Measurements from ENCODE around the gene TMBIM1.
A peak's percentile ranks its signal among the peaks of the same experiment; 100 is the strongest.
"Not testable (repeated sequence)": the region's sequence is repeated elsewhere in the genome, so short reads cannot be mapped to it uniquely, and the experiment has no call there.

TMBIM1 gene

GRCh38 chr2:218275371-218276072 lies 16.8 kb downstream of the TMBIM1 start:
- WGBS, result 97% methylated on average over 9 of the region's 9 CpGs
- Histone ChIP-seq H3K14ac (ENCODE audit: low read length in 2 of 2) (no peak overlapping the region), H3K79me1 (replicated peaks; ENCODE audit: low read length, poor library complexity, severe bottlenecking) (peaks cover 64% of the 10 kb centered on the region), H4K8ac (ENCODE audit: low read length) (no peak overlapping the region), H3K9me3 (ENCODE audit: control insufficient read depth, low read length) (no peaks in the 10 kb centered on the region), H3K36me3 (ENCODE audit: control insufficient read depth in 1 of 2, insufficient read depth in 2 of 2, low read depth in 1 of 2, low read length in 2 of 2) (peaks cover 70 to 76% of the 10 kb centered on the region in 2 experiments), H3K9ac (ENCODE audit: low read length) (no peak overlapping the region), H4K91ac (ENCODE audit: low read length) (peak overlapping the region; percentile 10), H3K4me3 (ENCODE audit: insufficient read depth in 1 of 2, low read depth in 1 of 2, low read length in 2 of 2) (no peak overlapping the region), H3K23ac (ENCODE audit: low read length in 2 of 2) (no peak overlapping the region), H2BK15ac (ENCODE audit: low read depth, poor library complexity, severe bottlenecking) (no peak overlapping the region), H2BK120ac (ENCODE audit: low read depth, low read length) (no peak overlapping the region), H3K4ac (ENCODE audit: low read depth in 1 of 2, low read length in 2 of 2) (no peak overlapping the region), H3K27me3 (ENCODE audit: control insufficient read depth in 1 of 2, insufficient read depth in 1 of 2, low read length in 2 of 2) (no peaks in the 10 kb centered on the region), H3K18ac (ENCODE audit: low read depth in 1 of 2, low read length in 2 of 2) (no peak overlapping the region), H3K27ac (ENCODE audit: low read length, poor library complexity, severe bottlenecking) (no peak overlapping the region), H2BK12ac (ENCODE audit: low read length in 2 of 2) (no peak overlapping the region), H2AFZ (ENCODE audit: low read depth, low read length) (no peak overlapping the region), H2BK5ac (ENCODE audit: low read depth, low read length, poor library complexity, severe bottlenecking) (no peak overlapping the region), H3K4me2 (ENCODE audit: low read length, poor library complexity, severe bottlenecking) (no peak overlapping the region), H2AK5ac (ENCODE audit: low read length, severe bottlenecking) (no peak overlapping the region), H3K4me1 (ENCODE audit: control insufficient read depth, insufficient read depth, low read depth, low read length) (peaks cover 21% of the 10 kb centered on the region)
- DNase-seq, result no peak

GRCh38 chr2:218274586-218274985 lies 17.7 kb downstream of the TMBIM1 start:
- H3K27me3 ChIP-seq (ENCODE audit: control insufficient read depth in 1 of 2, insufficient read depth in 1 of 2, low read length in 2 of 2), result no peaks in the 10 kb centered on the region
- no peak for DNase-seq
- peak overlapping the region; percentile 12 for H3K9ac ChIP-seq (ENCODE audit: low read length)
- H3K79me1 ChIP-seq (replicated peaks; ENCODE audit: low read length, poor library complexity, severe bottlenecking), result peaks cover 58% of the 10 kb centered on the region
- no peak overlapping the region for H4K8ac ChIP-seq (ENCODE audit: low read length)
- H3K9me3 ChIP-seq (ENCODE audit: control insufficient read depth, low read length), result no peaks in the 10 kb centered on the region
- no peak overlapping the region for H3K27ac ChIP-seq (ENCODE audit: low read length, poor library complexity, severe bottlenecking)
- no peak overlapping the region for H3K14ac ChIP-seq (ENCODE audit: low read length in 2 of 2)
- no peak overlapping the region for H2BK5ac ChIP-seq (ENCODE audit: low read depth, low read length, poor library complexity, severe bottlenecking)
- H2AFZ ChIP-seq (ENCODE audit: low read depth, low read length), result no peak overlapping the region
- H3K23ac ChIP-seq (ENCODE audit: low read length in 2 of 2), result no peak overlapping the region
- H3K4me1 ChIP-seq (ENCODE audit: control insufficient read depth, insufficient read depth, low read depth, low read length), result peaks cover 18% of the 10 kb centered on the region
- no peak overlapping the region for H2BK15ac ChIP-seq (ENCODE audit: low read depth, poor library complexity, severe bottlenecking)
- H4K91ac ChIP-seq (ENCODE audit: low read length), result no peak overlapping the region
- no peak overlapping the region for H2BK12ac ChIP-seq (ENCODE audit: low read length in 2 of 2)
- H3K36me3 ChIP-seq (ENCODE audit: control insufficient read depth in 1 of 2, insufficient read depth in 2 of 2, low read depth in 1 of 2, low read length in 2 of 2), result peaks cover 60 to 67% of the 10 kb centered on the region in 2 experiments
- no peak overlapping the region for H3K4me2 ChIP-seq (ENCODE audit: low read length, poor library complexity, severe bottlenecking)
- no peak overlapping the region for H2BK120ac ChIP-seq (ENCODE audit: low read depth, low read length)
- no peak overlapping the region for H2AK5ac ChIP-seq (ENCODE audit: low read length, severe bottlenecking)
- H3K4me3 ChIP-seq (ENCODE audit: insufficient read depth in 1 of 2, low read depth in 1 of 2, low read length in 2 of 2), result no peak overlapping the region
- no peak overlapping the region for H3K4ac ChIP-seq (ENCODE audit: low read depth in 1 of 2, low read length in 2 of 2)
- 92% methylated on average over 4 of the region's 4 CpGs for WGBS
- H3K18ac ChIP-seq (ENCODE audit: low read depth in 1 of 2, low read length in 2 of 2), result no peak overlapping the region

GRCh38 chr2:218273908-218274249 lies 18.4 kb downstream of the TMBIM1 start:
- Histone ChIP-seq H3K23ac (ENCODE audit: low read length in 2 of 2) (no peak overlapping the region), H3K36me3 (ENCODE audit: control insufficient read depth in 1 of 2, insufficient read depth in 2 of 2, low read depth in 1 of 2, low read length in 2 of 2) (peaks cover 53 to 60% of the 10 kb centered on the region in 2 experiments), H2BK15ac (ENCODE audit: low read depth, poor library complexity, severe bottlenecking) (no peak overlapping the region), H3K27ac (ENCODE audit: low read length, poor library complexity, severe bottlenecking) (no peak overlapping the region), H2BK5ac (ENCODE audit: low read depth, low read length, poor library complexity, severe bottlenecking) (no peak overlapping the region), H3K18ac (ENCODE audit: low read depth in 1 of 2, low read length in 2 of 2) (no peak overlapping the region), H3K79me1 (replicated peaks; ENCODE audit: low read length, poor library complexity, severe bottlenecking) (peaks cover 51% of the 10 kb centered on the region), H4K8ac (ENCODE audit: low read length) (no peak overlapping the region), H3K4ac (ENCODE audit: low read depth in 1 of 2, low read length in 2 of 2) (no peak overlapping the region), H2AFZ (ENCODE audit: low read depth, low read length) (no peak overlapping the region), H2BK12ac (ENCODE audit: low read length in 2 of 2) (no peak overlapping the region), H2AK5ac (ENCODE audit: low read length, severe bottlenecking) (no peak overlapping the region), H3K4me1 (ENCODE audit: control insufficient read depth, insufficient read depth, low read depth, low read length) (peaks cover 23% of the 10 kb centered on the region), H3K4me2 (ENCODE audit: low read length, poor library complexity, severe bottlenecking) (no peak overlapping the region), H3K4me3 (ENCODE audit: insufficient read depth in 1 of 2, low read depth in 1 of 2, low read length in 2 of 2) (no peak overlapping the region), H3K9ac (ENCODE audit: low read length) (peak overlapping the region; percentile 12), H3K9me3 (ENCODE audit: control insufficient read depth, low read length) (no peaks in the 10 kb centered on the region), H2BK120ac (ENCODE audit: low read depth, low read length) (no peak overlapping the region), H4K91ac (ENCODE audit: low read length) (no peak overlapping the region), H3K14ac (ENCODE audit: low read length in 2 of 2) (no peak overlapping the region), H3K27me3 (ENCODE audit: control insufficient read depth in 1 of 2, insufficient read depth in 1 of 2, low read length in 2 of 2) (no peaks in the 10 kb centered on the region)
- WGBS, result 100% methylated on average over 1 of the region's 2 CpGs
- no peak for DNase-seq

- not testable (repeated sequence) for H3K4me2 ChIP-seq (ENCODE audit: low read length, poor library complexity, severe bottlenecking); H2BK120ac ChIP-seq (ENCODE audit: low read depth, low read length); H3K9me3 ChIP-seq (ENCODE audit: control insufficient read depth, low read length); H4K8ac ChIP-seq (ENCODE audit: low read length); H3K23ac ChIP-seq (ENCODE audit: low read length in 2 of 2); H2BK12ac ChIP-seq (ENCODE audit: low read length in 2 of 2); H3K4ac ChIP-seq (ENCODE audit: low read depth in 1 of 2, low read length in 2 of 2); H3K14ac ChIP-seq (ENCODE audit: low read length in 2 of 2); H3K4me3 ChIP-seq (ENCODE audit: insufficient read depth in 1 of 2, low read depth in 1 of 2, low read length in 2 of 2); H2BK15ac ChIP-seq (ENCODE audit: low read depth, poor library complexity, severe bottlenecking); H3K18ac ChIP-seq (ENCODE audit: low read depth in 1 of 2, low read length in 2 of 2); H2BK5ac ChIP-seq (ENCODE audit: low read depth, low read length, poor library complexity, severe bottlenecking); H4K91ac ChIP-seq (ENCODE audit: low read length); H3K27me3 ChIP-seq (ENCODE audit: control insufficient read depth in 1 of 2, insufficient read depth in 1 of 2, low read length in 2 of 2); H3K27ac ChIP-seq (ENCODE audit: low read length, poor library complexity, severe bottlenecking); DNase-seq; H2AFZ ChIP-seq (ENCODE audit: low read depth, low read length)
- peaks cover 48 to 54% of the 10 kb centered on the region in 2 experiments for H3K36me3 ChIP-seq (ENCODE audit: control insufficient read depth in 1 of 2, insufficient read depth in 2 of 2, low read depth in 1 of 2, low read length in 2 of 2)
- H3K9ac ChIP-seq (ENCODE audit: low read length), result peak overlapping the region; percentile 63
- WGBS, result 100% methylated on average over 5 of the region's 8 CpGs
- H2AK5ac ChIP-seq (ENCODE audit: low read length, severe bottlenecking), result peak overlapping the region; percentile 35
- peaks cover 45% of the 10 kb centered on the region for H3K79me1 ChIP-seq (replicated peaks; ENCODE audit: low read length, poor library complexity, severe bottlenecking)
- H3K4me1 ChIP-seq (ENCODE audit: control insufficient read depth, insufficient read depth, low read depth, low read length), result peaks cover 22% of the 10 kb centered on the region
Observed at GRCh38 chr2:218273214-218273907, 18.9 kb downstream of the TMBIM1 start.

Measured in mesenchymal stem cell (in vitro differentiated cells and primary cell).